ENCODE results near the gene CTDSPL2.
"Not testable (repeated sequence)": the region's sequence is repeated elsewhere in the genome, so short reads cannot be mapped to it uniquely, and the experiment has no call there.

The CTDSPL2 gene

GRCh38 chr15:44495562-44495961 lies 68.1 kb downstream of the CTDSPL2 start:
- no peaks in the 10 kb centered on the region for H3K9me3 ChIP-seq (ENCODE audit: low read length)
- H3K4me3 ChIP-seq (ENCODE audit: low read length), result no peak overlapping the region
- H3K36me3 ChIP-seq (ENCODE audit: insufficient read depth, low read length), result peaks cover 59% of the 10 kb centered on the region
- H3K4me1 ChIP-seq (ENCODE audit: insufficient read depth, low read length), result no peaks in the 10 kb centered on the region
- no peak overlapping the region for H2AFZ ChIP-seq (ENCODE audit: low read depth, low read length)
- no peaks in the 10 kb centered on the region for H3K27me3 ChIP-seq (ENCODE audit: insufficient read depth, low read length)

DNA sequence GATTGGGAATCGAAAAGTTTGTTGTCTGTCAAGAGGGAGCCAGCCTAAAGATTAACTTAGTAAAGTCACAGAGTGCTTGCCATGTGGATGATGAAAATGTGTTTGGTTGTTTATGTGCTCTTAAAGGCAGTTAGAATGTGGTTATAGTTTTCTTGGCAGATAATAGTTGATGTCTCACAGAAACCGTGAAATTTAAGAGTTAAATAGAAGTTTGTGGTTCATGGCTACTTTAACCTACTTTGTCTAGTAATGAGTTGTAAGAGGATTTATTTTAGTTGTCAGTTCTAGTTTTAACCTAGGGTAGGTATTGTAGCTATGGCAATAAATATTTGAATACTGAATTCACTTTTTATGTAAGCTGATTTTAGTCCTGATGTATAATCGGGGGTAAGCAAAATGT lies 73.1 kb downstream of the CTDSPL2 start:
- H3K9me3 ChIP-seq (ENCODE audit: low read length), result no peaks in the 10 kb centered on the region
- H3K4me1 ChIP-seq (ENCODE audit: insufficient read depth, low read length), result no peaks in the 10 kb centered on the region
- H3K36me3 ChIP-seq (ENCODE audit: insufficient read depth, low read length), result peaks cover 58% of the 10 kb centered on the region
- H3K4me3 ChIP-seq (ENCODE audit: low read length), result no peak overlapping the region
- no peak overlapping the region for H2AFZ ChIP-seq (ENCODE audit: low read depth, low read length)
- no peaks in the 10 kb centered on the region for H3K27me3 ChIP-seq (ENCODE audit: insufficient read depth, low read length)

DNA sequence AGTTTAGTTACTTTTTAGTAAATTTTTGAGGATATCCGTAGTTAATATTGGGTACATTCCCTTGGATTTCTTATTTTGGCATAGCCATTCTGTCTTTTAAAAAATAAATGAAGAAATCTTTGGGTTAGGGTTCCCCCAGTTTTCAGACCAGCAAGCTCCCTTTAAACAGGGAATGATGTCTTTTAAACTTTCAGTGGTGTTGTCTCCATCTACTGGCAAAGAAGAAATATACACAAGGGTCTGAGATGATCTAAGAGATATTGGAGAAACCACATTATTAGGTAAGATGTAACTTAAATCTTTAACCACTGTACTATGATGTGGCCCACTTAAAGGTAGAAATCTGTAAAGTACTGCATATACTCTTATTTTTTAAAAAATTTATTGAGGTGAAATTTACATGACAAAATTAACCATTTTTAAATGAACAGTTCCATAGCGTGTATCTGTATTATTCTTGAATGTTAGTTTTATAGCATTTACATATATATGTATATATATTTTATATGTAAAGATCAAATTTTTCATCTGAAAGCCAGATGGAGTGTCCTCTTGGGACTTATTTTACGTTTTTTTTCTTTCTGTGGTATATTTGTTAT lies 74.4 kb downstream of the CTDSPL2 start:
- Histone ChIP-seq H3K4me1 (ENCODE audit: insufficient read depth, low read length) (no peaks in the 10 kb centered on the region), H3K9me3 (ENCODE audit: low read length) (no peaks in the 10 kb centered on the region), H2AFZ (ENCODE audit: low read depth, low read length) (no peak overlapping the region), H3K36me3 (ENCODE audit: insufficient read depth, low read length) (peaks cover 53% of the 10 kb centered on the region), H3K27me3 (ENCODE audit: insufficient read depth, low read length) (no peaks in the 10 kb centered on the region), H3K4me3 (ENCODE audit: low read length) (no peak overlapping the region)

GRCh38 chr15:44516436-44516835 lies 89.0 kb downstream of the CTDSPL2 start:
- Histone ChIP-seq H3K4me3 (ENCODE audit: low read length) (no peak overlapping the region), H3K4me1 (ENCODE audit: insufficient read depth, low read length) (no peaks in the 10 kb centered on the region), H3K9me3 (ENCODE audit: low read length) (no peaks in the 10 kb centered on the region), H3K27me3 (ENCODE audit: insufficient read depth, low read length) (no peaks in the 10 kb centered on the region), H2AFZ (ENCODE audit: low read depth, low read length) (no peak overlapping the region), H3K36me3 (ENCODE audit: insufficient read depth, low read length) (peaks cover 38% of the 10 kb centered on the region)

DNA sequence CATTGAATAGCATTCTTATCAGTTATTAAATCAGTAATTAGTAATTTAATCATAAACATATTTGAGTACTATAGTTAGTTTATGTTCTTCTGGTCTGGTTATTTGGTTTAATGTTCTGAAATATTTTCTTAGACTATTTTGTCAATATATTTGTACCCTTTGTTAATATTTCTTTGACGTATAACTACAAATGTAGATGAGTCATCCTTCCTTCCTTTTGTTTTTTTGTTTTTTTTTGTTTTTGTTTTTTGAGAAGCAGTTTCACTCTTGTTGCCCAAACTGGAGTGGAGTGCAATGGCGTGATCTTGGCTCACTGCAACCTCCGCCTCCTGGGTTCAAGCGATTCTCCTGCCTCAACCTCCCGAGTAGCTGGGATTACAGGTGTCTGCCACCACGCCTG lies 92.1 kb downstream of the CTDSPL2 start:
- Histone ChIP-seq H3K4me3 (ENCODE audit: low read length) (no peak overlapping the region), H2AFZ (ENCODE audit: low read depth, low read length) (no peak overlapping the region), H3K9me3 (ENCODE audit: low read length) (no peaks in the 10 kb centered on the region), H3K27me3 (ENCODE audit: insufficient read depth, low read length) (no peaks in the 10 kb centered on the region), H3K36me3 (ENCODE audit: insufficient read depth, low read length) (peaks cover 48% of the 10 kb centered on the region), H3K4me1 (ENCODE audit: insufficient read depth, low read length) (no peaks in the 10 kb centered on the region)

- Histone ChIP-seq H2AFZ (ENCODE audit: low read depth, low read length) (no peak overlapping the region), H3K4me1 (ENCODE audit: insufficient read depth, low read length) (no peaks in the 10 kb centered on the region), H3K9me3 (ENCODE audit: low read length) (no peaks in the 10 kb centered on the region), H3K4me3 (ENCODE audit: low read length) (no peak overlapping the region), H3K27me3 (ENCODE audit: insufficient read depth, low read length) (no peaks in the 10 kb centered on the region), H3K36me3 (ENCODE audit: insufficient read depth, low read length) (peaks cover 42% of the 10 kb centered on the region)
Observed at GRCh38 chr15:44525018-44525417, 97.6 kb downstream of the CTDSPL2 start.

DNA sequence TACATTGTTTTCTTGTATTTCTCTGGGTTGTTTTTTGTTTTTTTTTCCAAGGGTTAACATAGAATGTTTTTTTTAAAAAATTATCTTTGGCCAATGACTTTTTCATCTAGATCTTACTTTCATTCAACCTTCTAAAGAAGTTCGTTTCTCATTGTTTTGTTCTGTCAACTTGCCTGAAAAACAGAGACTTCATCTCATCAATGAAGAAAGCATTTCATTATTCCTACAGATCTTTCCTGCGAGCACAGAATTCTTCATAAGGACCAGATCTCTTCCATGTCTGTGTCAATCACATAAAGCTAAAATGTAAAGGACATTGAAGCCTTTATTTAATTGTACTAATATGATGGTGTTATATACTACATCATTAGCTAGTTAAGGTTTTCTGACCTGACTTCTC lies 99.8 kb downstream of the CTDSPL2 start:
- Histone ChIP-seq H3K27me3 (ENCODE audit: insufficient read depth, low read length) (no peaks in the 10 kb centered on the region), H3K4me1 (ENCODE audit: insufficient read depth, low read length) (no peaks in the 10 kb centered on the region), H3K4me3 (ENCODE audit: low read length) (no peak overlapping the region), H3K36me3 (ENCODE audit: insufficient read depth, low read length) (peaks cover 27% of the 10 kb centered on the region), H3K9me3 (ENCODE audit: low read length) (no peaks in the 10 kb centered on the region), H2AFZ (ENCODE audit: low read depth, low read length) (no peak overlapping the region)

DNA sequence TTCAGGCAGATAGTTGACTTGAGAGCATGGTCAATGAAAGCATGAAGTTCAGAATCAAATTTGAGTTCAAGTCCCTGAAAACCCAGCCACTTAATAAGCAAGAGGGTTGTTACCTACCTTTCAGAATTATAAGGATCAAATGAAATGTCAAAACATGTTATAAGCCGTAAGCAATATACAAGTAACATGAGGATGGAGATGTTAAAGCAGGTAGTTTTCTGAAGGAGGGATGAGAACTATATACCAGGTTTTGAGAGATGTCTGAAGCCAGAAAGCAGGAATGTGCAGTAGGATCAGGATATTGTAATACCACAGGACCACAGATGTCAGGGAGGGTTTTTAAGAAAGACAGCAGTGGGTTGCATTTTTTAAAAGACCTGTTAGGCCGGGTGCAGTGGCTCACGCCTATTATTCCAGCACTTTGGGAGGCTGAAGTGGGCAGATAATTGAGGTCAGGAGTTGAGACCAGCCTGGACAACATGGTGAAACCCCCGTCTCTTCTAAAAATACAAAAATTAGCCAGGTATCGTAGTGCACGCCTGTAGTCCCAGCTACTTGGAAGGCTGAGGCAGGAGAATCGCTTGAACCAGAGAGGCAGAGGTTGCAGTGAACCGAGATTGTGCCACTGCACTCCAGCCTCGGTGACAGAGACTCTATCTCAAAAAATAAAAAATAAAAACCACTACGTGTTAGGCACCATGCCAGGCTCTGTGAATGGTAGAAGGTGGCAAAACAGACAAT lies 102.6 kb downstream of the CTDSPL2 start:
- Histone ChIP-seq H2AFZ (ENCODE audit: low read depth, low read length) (no peak overlapping the region), H3K36me3 (ENCODE audit: insufficient read depth, low read length) (peaks cover 15% of the 10 kb centered on the region), H3K4me3 (ENCODE audit: low read length) (no peak overlapping the region), H3K27me3 (ENCODE audit: insufficient read depth, low read length) (no peaks in the 10 kb centered on the region), H3K9me3 (ENCODE audit: low read length) (no peaks in the 10 kb centered on the region), H3K4me1 (ENCODE audit: insufficient read depth, low read length) (no peaks in the 10 kb centered on the region)

- peaks cover 2% of the 10 kb centered on the region for H3K4me1 ChIP-seq (ENCODE audit: insufficient read depth, low read length)
- no peaks in the 10 kb centered on the region for H3K27me3 ChIP-seq (ENCODE audit: insufficient read depth, low read length)
- H3K4me3 ChIP-seq (ENCODE audit: low read length), result no peak overlapping the region
- H3K9me3 ChIP-seq (ENCODE audit: low read length), result no peaks in the 10 kb centered on the region
- H2AFZ ChIP-seq (ENCODE audit: low read depth, low read length), result no peak overlapping the region
- peaks cover 13% of the 10 kb centered on the region for H3K36me3 ChIP-seq (ENCODE audit: insufficient read depth, low read length)
Observed at GRCh38 chr15:44530653-44531052, 103.2 kb downstream of the CTDSPL2 start.

GRCh38 chr15:44532275-44532674 lies 104.8 kb downstream of the CTDSPL2 start:
- H2AFZ ChIP-seq (ENCODE audit: low read depth, low read length); H3K9me3 ChIP-seq (ENCODE audit: low read length); H3K27me3 ChIP-seq (ENCODE audit: insufficient read depth, low read length); H3K4me1 ChIP-seq (ENCODE audit: insufficient read depth, low read length); H3K36me3 ChIP-seq (ENCODE audit: insufficient read depth, low read length); H3K4me3 ChIP-seq (ENCODE audit: low read length): not testable (repeated sequence)

GRCh38 chr15:44532689-44533088 lies 105.3 kb downstream of the CTDSPL2 start:
- peaks cover 6% of the 10 kb centered on the region for H3K4me1 ChIP-seq (ENCODE audit: insufficient read depth, low read length)
- no peak overlapping the region for H2AFZ ChIP-seq (ENCODE audit: low read depth, low read length)
- H3K27me3 ChIP-seq (ENCODE audit: insufficient read depth, low read length), result no peaks in the 10 kb centered on the region
- no peaks in the 10 kb centered on the region for H3K9me3 ChIP-seq (ENCODE audit: low read length)
- H3K36me3 ChIP-seq (ENCODE audit: insufficient read depth, low read length), result peaks cover 3% of the 10 kb centered on the region
- H3K4me3 ChIP-seq (ENCODE audit: low read length), result no peak overlapping the region

GRCh38 chr15:44535092-44535491 lies 107.7 kb downstream of the CTDSPL2 start:
- Histone ChIP-seq H2AFZ (ENCODE audit: low read depth, low read length) (no peak overlapping the region), H3K4me3 (ENCODE audit: low read length) (peak overlapping the region; percentile 97), H3K27me3 (ENCODE audit: insufficient read depth, low read length) (no peaks in the 10 kb centered on the region), H3K4me1 (ENCODE audit: insufficient read depth, low read length) (peaks cover 15% of the 10 kb centered on the region), H3K36me3 (ENCODE audit: insufficient read depth, low read length) (peaks cover 13% of the 10 kb centered on the region), H3K9me3 (ENCODE audit: low read length) (no peaks in the 10 kb centered on the region)

- peak overlapping the region; percentile 97 for H3K4me3 ChIP-seq (ENCODE audit: low read length)
- no peaks in the 10 kb centered on the region for H3K9me3 ChIP-seq (ENCODE audit: low read length)
- peaks cover 15% of the 10 kb centered on the region for H3K4me1 ChIP-seq (ENCODE audit: insufficient read depth, low read length)
- H3K36me3 ChIP-seq (ENCODE audit: insufficient read depth, low read length), result peaks cover 13% of the 10 kb centered on the region
- H2AFZ ChIP-seq (ENCODE audit: low read depth, low read length), result peak overlapping the region; percentile 73
- no peaks in the 10 kb centered on the region for H3K27me3 ChIP-seq (ENCODE audit: insufficient read depth, low read length)
Observed at GRCh38 chr15:44535523-44536301, 108.3 kb downstream of the CTDSPL2 start.
